Measurements from ENCODE around the gene ATP6V0A1.
"Not testable (repeated sequence)": the region's sequence is repeated elsewhere in the genome, so short reads cannot be mapped to it uniquely, and the experiment has no call there.

The ATP6V0A1 gene

DNA sequence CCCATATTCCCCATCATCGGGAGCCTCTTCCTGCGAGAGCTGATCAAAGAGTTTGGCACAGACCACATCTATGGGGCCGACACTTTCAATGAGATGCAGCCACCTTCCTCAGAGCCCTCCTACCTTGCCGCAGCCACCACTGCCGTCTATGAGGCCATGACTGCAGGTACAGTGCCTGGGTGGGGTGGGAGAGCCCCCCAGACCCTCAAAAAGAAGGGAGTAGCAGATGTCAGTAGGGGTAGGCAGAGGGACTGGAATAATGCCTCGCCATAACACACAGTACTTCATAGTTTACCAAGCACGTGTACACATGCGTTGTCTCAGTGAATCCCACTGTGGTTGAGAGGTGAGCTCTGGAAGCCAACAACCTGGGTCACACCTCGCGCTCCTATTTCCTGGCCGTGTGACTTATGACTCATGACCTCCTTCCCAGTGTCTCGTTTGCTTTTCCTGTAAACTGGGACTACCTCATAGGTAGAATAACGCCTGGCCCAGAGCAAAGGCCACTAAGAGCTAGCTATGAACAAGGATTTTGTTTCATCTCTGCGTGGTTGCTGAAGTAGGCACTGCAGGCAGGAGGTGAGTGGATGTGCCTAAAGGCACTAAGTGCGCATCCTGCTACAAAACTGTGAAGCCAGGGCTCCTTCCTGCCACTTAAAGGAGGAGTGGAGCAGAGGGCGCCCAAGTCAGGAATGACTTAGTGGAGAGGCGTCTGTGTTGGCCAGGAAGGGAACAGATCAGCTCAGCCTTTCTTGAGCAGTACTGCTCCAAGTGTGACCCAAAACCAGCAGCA is 82.6 kb downstream of the ATP6V0A1 start:
- Histone ChIP-seq H3K4me3 (ENCODE audit: low read depth, low read length) (no peak overlapping the region), H3K9me3 (ENCODE audit: control insufficient read depth, insufficient read depth, low read length) (no peaks in the 10 kb centered on the region), H3K4me1 (ENCODE audit: control insufficient read depth, insufficient read depth, low read length) (peaks cover 6% of the 10 kb centered on the region), H3K27ac (ENCODE audit: low read depth, low read length) (no peak overlapping the region), H3K36me3 (ENCODE audit: control insufficient read depth, insufficient read depth, low read length) (peaks cover 26% of the 10 kb centered on the region), H3K27me3 (ENCODE audit: control insufficient read depth, insufficient read depth, low read length) (no peaks in the 10 kb centered on the region), H3K9ac (ENCODE audit: low read depth, low read length) (no peak overlapping the region)

DNA sequence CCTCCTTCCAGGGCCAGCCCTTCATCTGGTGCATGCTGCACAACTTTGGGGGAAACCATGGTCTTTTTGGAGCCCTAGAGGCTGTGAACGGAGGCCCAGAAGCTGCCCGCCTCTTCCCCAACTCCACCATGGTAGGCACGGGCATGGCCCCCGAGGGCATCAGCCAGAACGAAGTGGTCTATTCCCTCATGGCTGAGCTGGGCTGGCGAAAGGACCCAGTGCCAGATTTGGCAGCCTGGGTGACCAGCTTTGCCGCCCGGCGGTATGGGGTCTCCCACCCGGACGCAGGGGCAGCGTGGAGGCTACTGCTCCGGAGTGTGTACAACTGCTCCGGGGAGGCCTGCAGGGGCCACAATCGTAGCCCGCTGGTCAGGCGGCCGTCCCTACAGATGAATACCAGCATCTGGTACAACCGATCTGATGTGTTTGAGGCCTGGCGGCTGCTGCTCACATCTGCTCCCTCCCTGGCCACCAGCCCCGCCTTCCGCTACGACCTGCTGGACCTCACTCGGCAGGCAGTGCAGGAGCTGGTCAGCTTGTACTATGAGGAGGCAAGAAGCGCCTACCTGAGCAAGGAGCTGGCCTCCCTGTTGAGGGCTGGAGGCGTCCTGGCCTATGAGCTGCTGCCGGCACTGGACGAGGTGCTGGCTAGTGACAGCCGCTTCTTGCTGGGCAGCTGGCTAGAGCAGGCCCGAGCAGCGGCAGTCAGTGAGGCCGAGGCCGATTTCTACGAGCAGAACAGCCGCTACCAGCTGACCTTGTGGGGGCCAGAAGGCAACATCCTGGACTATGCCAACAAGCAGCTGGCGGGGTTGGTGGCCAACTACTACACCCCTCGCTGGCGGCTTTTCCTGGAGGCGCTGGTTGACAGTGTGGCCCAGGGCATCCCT is 84.8 kb downstream of the ATP6V0A1 start:
- H3K36me3 ChIP-seq (ENCODE audit: control insufficient read depth, insufficient read depth, low read length), result peaks cover 24% of the 10 kb centered on the region
- H3K9me3 ChIP-seq (ENCODE audit: control insufficient read depth, insufficient read depth, low read length), result no peaks in the 10 kb centered on the region
- no peak overlapping the region for H3K9ac ChIP-seq (ENCODE audit: low read depth, low read length)
- no peak overlapping the region for H3K4me3 ChIP-seq (ENCODE audit: low read depth, low read length)
- no peak overlapping the region for H3K27ac ChIP-seq (ENCODE audit: low read depth, low read length)
- no peaks in the 10 kb centered on the region for H3K27me3 ChIP-seq (ENCODE audit: control insufficient read depth, insufficient read depth, low read length)
- H3K4me1 ChIP-seq (ENCODE audit: control insufficient read depth, insufficient read depth, low read length), result no peaks in the 10 kb centered on the region; the same call in 1 of the 2 replicates

DNA sequence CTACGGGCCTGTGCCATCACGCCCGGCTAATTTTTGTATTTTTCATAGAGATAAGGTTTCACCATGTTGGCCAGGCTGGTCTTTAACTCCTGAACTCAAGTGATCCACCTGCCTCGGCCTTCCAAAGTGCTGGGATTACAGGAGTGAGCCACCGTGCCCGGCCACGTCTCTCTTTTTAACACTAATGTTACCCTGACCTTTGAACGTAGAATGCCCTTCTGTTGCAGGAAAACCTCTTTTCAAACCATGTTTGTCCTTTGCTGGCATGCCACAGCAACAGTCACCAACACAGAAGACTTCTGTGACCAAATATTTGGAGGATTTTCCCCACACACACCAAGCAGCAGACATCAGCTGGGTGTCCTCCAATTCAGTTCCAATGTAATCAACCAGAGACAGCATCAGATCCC is 86.2 kb downstream of the ATP6V0A1 start:
- no peak overlapping the region for H3K9ac ChIP-seq (ENCODE audit: low read depth, low read length)
- H3K36me3 ChIP-seq (ENCODE audit: control insufficient read depth, insufficient read depth, low read length), result peaks cover 20% of the 10 kb centered on the region
- no peak overlapping the region for H3K27ac ChIP-seq (ENCODE audit: low read depth, low read length)
- no peaks in the 10 kb centered on the region for H3K9me3 ChIP-seq (ENCODE audit: control insufficient read depth, insufficient read depth, low read length)
- H3K4me3 ChIP-seq (ENCODE audit: low read depth, low read length), result no peak overlapping the region
- H3K27me3 ChIP-seq (ENCODE audit: control insufficient read depth, insufficient read depth, low read length), result peaks cover 4% of the 10 kb centered on the region; the same call in 1 of the 2 replicates
- peaks cover 4% of the 10 kb centered on the region; the same call in 1 of the 2 replicates for H3K4me1 ChIP-seq (ENCODE audit: control insufficient read depth, insufficient read depth, low read length)

GRCh38 chr17:42545755-42546505 is 87.3 kb downstream of the ATP6V0A1 start:
- not testable (repeated sequence) for H3K9me3 ChIP-seq (ENCODE audit: control insufficient read depth, insufficient read depth, low read length); H3K27me3 ChIP-seq (ENCODE audit: control insufficient read depth, insufficient read depth, low read length); H3K27ac ChIP-seq (ENCODE audit: low read depth, low read length); H3K4me3 ChIP-seq (ENCODE audit: low read depth, low read length); H3K9ac ChIP-seq (ENCODE audit: low read depth, low read length); H3K4me1 ChIP-seq (ENCODE audit: control insufficient read depth, insufficient read depth, low read length)
- peaks cover 16% of the 10 kb centered on the region for H3K36me3 ChIP-seq (ENCODE audit: control insufficient read depth, insufficient read depth, low read length)

DNA sequence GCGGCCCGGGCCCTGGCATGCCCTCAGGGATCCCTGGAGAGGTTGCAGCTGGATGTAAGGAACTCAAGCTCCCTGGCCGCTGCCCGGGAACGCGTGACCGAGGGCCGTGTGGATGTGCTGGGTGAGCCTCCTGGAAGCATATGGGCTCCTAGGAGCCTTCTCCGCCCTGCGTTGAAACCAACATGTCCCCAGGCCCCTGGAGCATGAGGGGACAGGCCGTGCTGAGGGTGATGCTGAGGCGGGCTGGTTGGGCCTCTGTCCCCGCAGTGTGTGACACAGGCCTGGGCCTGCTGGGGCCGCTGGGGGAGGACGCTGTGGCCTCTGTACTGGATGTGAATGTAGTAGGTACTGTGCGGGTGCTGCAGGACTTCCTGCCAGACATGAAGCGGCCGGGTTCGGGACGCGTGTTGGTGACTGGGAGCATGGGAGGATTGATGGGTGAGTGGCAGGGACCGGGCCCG is 88.4 kb downstream of the ATP6V0A1 start:
- peaks cover 4% of the 10 kb centered on the region; the same call in 1 of the 2 replicates for H3K4me1 ChIP-seq (ENCODE audit: control insufficient read depth, insufficient read depth, low read length)
- H3K27ac ChIP-seq (ENCODE audit: low read depth, low read length), result no peak overlapping the region
- no peaks in the 10 kb centered on the region for H3K9me3 ChIP-seq (ENCODE audit: control insufficient read depth, insufficient read depth, low read length)
- peaks cover 4% of the 10 kb centered on the region; the same call in 1 of the 2 replicates for H3K27me3 ChIP-seq (ENCODE audit: control insufficient read depth, insufficient read depth, low read length)
- H3K4me3 ChIP-seq (ENCODE audit: low read depth, low read length), result no peak overlapping the region
- H3K9ac ChIP-seq (ENCODE audit: low read depth, low read length), result no peak overlapping the region
- peaks cover 8% of the 10 kb centered on the region for H3K36me3 ChIP-seq (ENCODE audit: control insufficient read depth, insufficient read depth, low read length)

GRCh38 chr17:42547698-42548069 is 89.0 kb downstream of the ATP6V0A1 start:
- Histone ChIP-seq H3K4me1 (ENCODE audit: control insufficient read depth, insufficient read depth, low read length) (peaks cover 4% of the 10 kb centered on the region; the same call in 1 of the 2 replicates), H3K9ac (ENCODE audit: low read depth, low read length) (no peak overlapping the region), H3K27ac (ENCODE audit: low read depth, low read length) (no peak overlapping the region), H3K27me3 (ENCODE audit: control insufficient read depth, insufficient read depth, low read length) (peaks cover 4% of the 10 kb centered on the region; the same call in 1 of the 2 replicates), H3K36me3 (ENCODE audit: control insufficient read depth, insufficient read depth, low read length) (peaks cover 8% of the 10 kb centered on the region), H3K9me3 (ENCODE audit: control insufficient read depth, insufficient read depth, low read length) (no peaks in the 10 kb centered on the region), H3K4me3 (ENCODE audit: low read depth, low read length) (peak overlapping the region; percentile 58)

- H3K9me3 ChIP-seq (ENCODE audit: control insufficient read depth, insufficient read depth, low read length), result no peaks in the 10 kb centered on the region
- H3K4me1 ChIP-seq (ENCODE audit: control insufficient read depth, insufficient read depth, low read length), result peaks cover 4% of the 10 kb centered on the region; the same call in 1 of the 2 replicates
- H3K36me3 ChIP-seq (ENCODE audit: control insufficient read depth, insufficient read depth, low read length), result peaks cover 8% of the 10 kb centered on the region
- peak overlapping the region; percentile 58 for H3K4me3 ChIP-seq (ENCODE audit: low read depth, low read length)
- peak overlapping the region; percentile 79 for H3K27ac ChIP-seq (ENCODE audit: low read depth, low read length)
- no peak overlapping the region; the same call in 1 of the 2 replicates for H3K9ac ChIP-seq (ENCODE audit: low read depth, low read length)
- H3K27me3 ChIP-seq (ENCODE audit: control insufficient read depth, insufficient read depth, low read length), result peaks cover 4% of the 10 kb centered on the region; the same call in 1 of the 2 replicates
These were observed 89.6 kb downstream of the ATP6V0A1 start for GRCh38 chr17:42548070-42548837.

DNA sequence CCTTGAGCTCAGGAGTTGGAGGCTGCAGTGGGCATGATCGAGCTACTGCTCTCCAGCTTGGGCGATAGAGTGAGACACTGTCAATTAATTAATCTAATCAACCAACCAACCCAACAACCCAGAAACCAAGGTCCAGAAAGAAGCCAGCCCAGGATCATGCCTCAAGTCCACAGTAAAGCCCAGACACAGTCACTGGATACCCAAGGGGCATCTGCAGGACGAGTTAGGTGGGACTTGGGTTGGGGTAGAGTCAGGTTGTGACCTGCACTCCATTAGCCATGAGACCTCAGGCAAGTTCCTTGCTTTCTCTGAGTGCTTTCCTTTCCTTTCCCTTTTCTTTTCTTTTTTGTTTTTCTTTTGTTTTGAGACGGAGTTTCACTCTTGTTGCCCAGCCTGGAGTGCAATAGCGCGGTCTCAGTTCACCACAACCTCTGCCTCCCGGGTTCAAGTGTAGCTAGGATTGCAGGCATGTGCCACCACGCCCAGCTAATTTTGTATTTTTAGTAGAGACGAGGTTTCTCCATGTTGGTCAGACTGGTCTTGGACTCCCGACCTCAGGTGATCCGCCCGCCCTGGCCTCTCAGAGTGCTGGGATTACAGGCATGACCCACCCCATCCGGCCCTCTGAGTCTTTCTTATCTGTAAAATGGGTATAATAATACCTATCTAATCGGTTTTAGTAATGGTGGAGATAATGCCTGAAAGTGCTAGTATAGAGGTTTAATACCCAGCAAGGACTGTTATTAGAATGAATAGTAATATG is 90.5 kb downstream of the ATP6V0A1 start:
- Histone ChIP-seq H3K36me3 (ENCODE audit: control insufficient read depth, insufficient read depth, low read length) (peaks cover 4% of the 10 kb centered on the region; the same call in 1 of the 2 replicates), H3K27ac (ENCODE audit: low read depth, low read length) (no peak overlapping the region), H3K9ac (ENCODE audit: low read depth, low read length) (no peak overlapping the region), H3K4me3 (ENCODE audit: low read depth, low read length) (peak overlapping the region; percentile 58), H3K4me1 (ENCODE audit: control insufficient read depth, insufficient read depth, low read length) (peaks cover 7% of the 10 kb centered on the region; the same call in 1 of the 2 replicates), H3K9me3 (ENCODE audit: control insufficient read depth, insufficient read depth, low read length) (no peaks in the 10 kb centered on the region), H3K27me3 (ENCODE audit: control insufficient read depth, insufficient read depth, low read length) (peaks cover 4% of the 10 kb centered on the region; the same call in 1 of the 2 replicates)

GRCh38 chr17:42552736-42553135 is 94.1 kb downstream of the ATP6V0A1 start, which contains the start of gene HSD17B1:
TSS of gene HSD17B1 (plus strand) at chr17:42552923. CDS start at chr17:42552934, 11 bp downstream.
- H3K27ac ChIP-seq (ENCODE audit: low read depth, low read length), result peak within 1 kb of the TSS; percentile 86
- not testable (repeated sequence) for H3K9me3 ChIP-seq (ENCODE audit: control insufficient read depth, insufficient read depth, low read length); H3K9ac ChIP-seq (ENCODE audit: low read depth, low read length); H3K36me3 ChIP-seq (ENCODE audit: control insufficient read depth, insufficient read depth, low read length); H3K4me1 ChIP-seq (ENCODE audit: control insufficient read depth, insufficient read depth, low read length); H3K27me3 ChIP-seq (ENCODE audit: control insufficient read depth, insufficient read depth, low read length)
- peak within 1 kb of the TSS; percentile 99 for H3K4me3 ChIP-seq (ENCODE audit: low read depth, low read length)

All from HUES48 (cell line).